DND-41 (cell line): ENCODE data around the gene TDRD9.

Source experiments
- CTCF ChIP-seq: IDR thresholded peaks from 2 replicates; pipeline ENCODE4 v1.5.1; 2012; ENCODE audit warnings: borderline replicate concordance, low read length, moderate library complexity, mild to moderate bottlenecking; ENCODE audit not compliant: poor library complexity, severe bottlenecking; ENCODE audit errors: extremely low read depth
- EZH2 ChIP-seq: IDR thresholded peaks from 3 replicates; pipeline ENCODE4 v1.6.1; 2012; ENCODE audit warnings: borderline replicate concordance, low read depth, mild to moderate bottlenecking, moderate library complexity, low read length, inconsistent platforms; ENCODE audit not compliant: severe bottlenecking

GRCh38 chr14:104048758-104049507 lies 120.7 kb downstream of the TDRD9 start:
- TF ChIP-seq CTCF = no peak
- TF ChIP-seq EZH2 = no peak
